ENCODE results near the gene ACVR2B. TPM values are rescaled to one million over a fixed set of nuclear protein-coding genes. Genes with fewer than 3 reads are reported as not detected.

ACVR2B gene
- total RNA-seq, 4 donors from 2014 or later, result 8.7 to 15.3 (median 12.6) TPM

GRCh38 chr3:38500688-38501417, 47.2 kb downstream of the ACVR2B start:
- no peak for DNase-seq (ENCODE audit: low spot score in 2 of 2)
- peaks cover 0 to 52% (median 0%) of the 10 kb centered on the region in 3 donors for H3K36me3 ChIP-seq
- H3K27me3 ChIP-seq, result no peaks in the 10 kb centered on the region
- H3K9me3 ChIP-seq, result no peaks in the 10 kb centered on the region
- TF ChIP-seq EP300 (IDR thresholded peaks at IDR 0.05), result no peak
- TF ChIP-seq CTCF (IDR thresholded peaks at IDR 0.05), result no peak
- no peak for TF ChIP-seq POLR2A (IDR thresholded peaks at IDR 0.05)
- 41 to 50% methylated on average over 2 of the region's 2 CpGs for WGBS, 2 donors
- H3K27ac ChIP-seq, result no peak overlapping the region
- no peak overlapping the region for H3K4me3 ChIP-seq
- H3K4me1 ChIP-seq, result peaks cover 0 to 10% (median 3%) of the 10 kb centered on the region in 4 donors

GRCh38 chr3:38507120-38507519, 53.4 kb downstream of the ACVR2B start:
- peaks cover 0 to 87% (median 0%) of the 10 kb centered on the region in 3 donors for H3K36me3 ChIP-seq

GRCh38 chr3:38509732-38510131, 56.0 kb downstream of the ACVR2B start:
- 87 to 91% methylated on average over 2 of the region's 2 CpGs for WGBS, 2 donors
- no peaks in the 10 kb centered on the region for H3K9me3 ChIP-seq
- H3K27ac ChIP-seq, result no peak overlapping the region
- H3K4me3 ChIP-seq, result no peak overlapping the region
- no peak for TF ChIP-seq POLR2A (IDR thresholded peaks at IDR 0.05)
- TF ChIP-seq EP300 (IDR thresholded peaks at IDR 0.05), result no peak
- no peak for TF ChIP-seq CTCF (IDR thresholded peaks at IDR 0.05)
- no peak for DNase-seq (ENCODE audit: low spot score in 2 of 2)
- H3K36me3 ChIP-seq, result peaks cover 0 to 86% (median 0%) of the 10 kb centered on the region in 3 donors
- no peaks in the 10 kb centered on the region for H3K4me1 ChIP-seq
- no peaks in the 10 kb centered on the region for H3K27me3 ChIP-seq

More at GRCh38 chr3:38507120-38507519, 53.4 kb downstream of the ACVR2B start:
- H3K9me3 ChIP-seq, result no peaks in the 10 kb centered on the region
- 85 to 90% methylated on average over 2 of the region's 2 CpGs for WGBS, 2 donors
- H3K4me1 ChIP-seq, result no peaks in the 10 kb centered on the region
- no peaks in the 10 kb centered on the region for H3K27me3 ChIP-seq
- no peak overlapping the region for H3K4me3 ChIP-seq
- H3K27ac ChIP-seq, result no peak overlapping the region
- TF ChIP-seq CTCF (IDR thresholded peaks at IDR 0.05) (no peak), POLR2A (IDR thresholded peaks at IDR 0.05) (no peak), EP300 (IDR thresholded peaks at IDR 0.05) (no peak)
- DNase-seq (ENCODE audit: low spot score in 2 of 2), result no peak

- Histone ChIP-seq H3K4me3 (no peak overlapping the region), H3K9me3 (no peaks in the 10 kb centered on the region), H3K4me1 (no peaks in the 10 kb centered on the region), H3K27me3 (no peaks in the 10 kb centered on the region), H3K27ac (no peak overlapping the region), H3K36me3 (peaks cover 0 to 86% (median 0%) of the 10 kb centered on the region in 3 donors)
- TF ChIP-seq CTCF (IDR thresholded peaks at IDR 0.05) (no peak), POLR2A (IDR thresholded peaks at IDR 0.05) (no peak), EP300 (IDR thresholded peaks at IDR 0.05) (no peak)
- DNase-seq (ENCODE audit: low spot score in 2 of 2), result no peak
Observed at GRCh38 chr3:38510631-38511030, 56.9 kb downstream of the ACVR2B start.

- TF ChIP-seq CTCF (IDR thresholded peaks at IDR 0.05) (no peak), POLR2A (IDR thresholded peaks at IDR 0.05) (no peak), EP300 (IDR thresholded peaks at IDR 0.05) (no peak)
- Histone ChIP-seq H3K27ac (no peak overlapping the region), H3K4me1 (no peaks in the 10 kb centered on the region), H3K27me3 (no peaks in the 10 kb centered on the region), H3K9me3 (no peaks in the 10 kb centered on the region), H3K36me3 (peaks cover 0 to 87% (median 0%) of the 10 kb centered on the region in 3 donors), H3K4me3 (no peak overlapping the region)
- no peak for DNase-seq (ENCODE audit: low spot score in 2 of 2)
- WGBS, 2 donors, result 87 to 88% methylated on average over 3 of the region's 3 CpGs
Observed at GRCh38 chr3:38511546-38511945, 57.9 kb downstream of the ACVR2B start.
